SK-N-SH treated with all-trans-retinoic acid at 6 μM for 48 hours (cell line): ENCODE data around the gene TAOK3.

Experiments used
- CREB5 ChIP-seq: fragments of 250-450 bp; sonication (Bioruptor Pico); IDR thresholded peaks from 2 replicates; pipeline ENCODE4 v1.5.1; 2020; ENCODE audit warnings: low read depth, mild to moderate bottlenecking, moderate library complexity
- PPARA ChIP-seq: fragments of 250-450 bp; sonication (Bioruptor Pico); IDR thresholded peaks from 2 replicates; pipeline ENCODE4 v1.5.0; 2020; ENCODE audit warnings: mild to moderate bottlenecking, borderline replicate concordance
- RARB ChIP-seq: fragments of 250-450 bp; sonication (Bioruptor Pico); IDR thresholded peaks from 2 replicates; pipeline ENCODE4 v1.8.0; 2021; ENCODE audit warnings: mild to moderate bottlenecking, moderate library complexity
- TOX ChIP-seq: fragments of 250-450 bp; sonication (Bioruptor Pico); IDR thresholded peaks from 2 replicates; pipeline ENCODE4 v1.8.0; 2021; ENCODE audit warnings: mild to moderate bottlenecking, moderate library complexity, borderline replicate concordance
- ZC3H10 ChIP-seq: fragments of 250-450 bp; sonication (Bioruptor Pico); IDR thresholded peaks from 2 replicates; pipeline ENCODE4 v1.5.1; 2021; ENCODE audit warnings: mild to moderate bottlenecking, moderate library complexity

GRCh38 chr12:118334241-118334640 is 38.5 kb downstream of the TAOK3 start:
- TF ChIP-seq TOX (CRISPR knock-in tag) = no peak
- TF ChIP-seq PPARA = no peak
- TF ChIP-seq RARB = no peak
- TF ChIP-seq ZC3H10 (CRISPR knock-in tag) = no peak
- no peak for TF ChIP-seq CREB5 (CRISPR knock-in tag)
